Prostate gland (tissue), 2 donors: ENCODE measurements around the gene KCNG2. TPM values are rescaled to one million over a fixed set of nuclear protein-coding genes. Genes with fewer than 3 reads are reported as not detected.

Source experiments
- DNase-seq: peaks from one replicate; pipeline ENCODE4 v3.0.0-alpha.2; 2019; ENCODE audit warnings: low spot score
- H3K27ac ChIP-seq, 2 donors: fragments of 200-600 bp; sonication (generic); 2 replicates each; pipeline ENCODE4 v1.5.1; 2017 to 2019
- H3K27me3 ChIP-seq: fragments of 200-600 bp; sonication (generic); replicated peaks from 2 replicates; pipeline ENCODE4 v1.5.1; 2019; ENCODE audit not compliant: insufficient read depth
- H3K36me3 ChIP-seq, 2 donors: fragments of 200-600 bp; sonication (generic); 1 replicate in 1 of 2; 2 replicates in 1 of 2; pipeline versions ENCODE4 v1.5.1 to v1.8.1; 2017 to 2019
- H3K4me1 ChIP-seq: fragments of 200-600 bp; sonication (generic); replicated peaks from 2 replicates; pipeline ENCODE4 v1.5.1; 2019
- H3K4me3 ChIP-seq, 2 donors: fragments of 200-600 bp; sonication (generic); 2 replicates each; pipeline ENCODE4 v1.5.1; 2017 to 2019
- H3K9me3 ChIP-seq: fragments of 200-600 bp; sonication (generic); 2 replicates; pipeline ENCODE4 v1.5.1; 2017
- POLR2A ChIP-seq: fragments of 450-650 bp; IDR thresholded peaks from one replicate; pipeline ENCODE4 v1.6.1; 2016; ENCODE audit warnings: antibody characterized with exemption, mild to moderate bottlenecking
- POLR2AphosphoS5 ChIP-seq: sonication (generic); formaldehyde crosslinking; IDR thresholded peaks from one replicate; pipeline ENCODE4 v1.6.1; 2017; ENCODE audit warnings: antibody characterized with exemption
- WGBS: methylation state at CpG from one replicate; pipeline ENCODE4 v1.1.5; 2018; 5-methylcytosine and 5-hydroxymethylcytosine counted together
- intact Hi-C: fragments of 100-400 bp; cut with DNase I; formaldehyde crosslinking; loops from one replicate; pipeline ENCODE4 v1.14.2; 2022
- total RNA-seq, 2 donors: library from RNA; depleted of rRNA; stranded (reverse); fragments of >200 nt; gene quantifications; one replicate each; pipeline ENCODE4 v1.1.0, GENCODE V29; 2016
- TF ChIP-seq, protein P1 (sequence below), 4 experiments: fragments of 200-600 bp in 2 of 4; fragments of 450-650 bp in 2 of 4; sonication (generic) in 2 of 4; IDR thresholded peaks; 1 replicate in 3 of 4; 2 replicates in 1 of 4; pipeline ENCODE4 v1.5.1; 2016 to 2019; ENCODE audit warnings: antibody characterized with exemption in 4 of 4, mild to moderate bottlenecking in 2 of 4, moderate library complexity in 2 of 4

The KCNG2 gene
- total RNA-seq, 2 donors from 2014 or later = 3.7 TPM; not detected in 1

DNA sequence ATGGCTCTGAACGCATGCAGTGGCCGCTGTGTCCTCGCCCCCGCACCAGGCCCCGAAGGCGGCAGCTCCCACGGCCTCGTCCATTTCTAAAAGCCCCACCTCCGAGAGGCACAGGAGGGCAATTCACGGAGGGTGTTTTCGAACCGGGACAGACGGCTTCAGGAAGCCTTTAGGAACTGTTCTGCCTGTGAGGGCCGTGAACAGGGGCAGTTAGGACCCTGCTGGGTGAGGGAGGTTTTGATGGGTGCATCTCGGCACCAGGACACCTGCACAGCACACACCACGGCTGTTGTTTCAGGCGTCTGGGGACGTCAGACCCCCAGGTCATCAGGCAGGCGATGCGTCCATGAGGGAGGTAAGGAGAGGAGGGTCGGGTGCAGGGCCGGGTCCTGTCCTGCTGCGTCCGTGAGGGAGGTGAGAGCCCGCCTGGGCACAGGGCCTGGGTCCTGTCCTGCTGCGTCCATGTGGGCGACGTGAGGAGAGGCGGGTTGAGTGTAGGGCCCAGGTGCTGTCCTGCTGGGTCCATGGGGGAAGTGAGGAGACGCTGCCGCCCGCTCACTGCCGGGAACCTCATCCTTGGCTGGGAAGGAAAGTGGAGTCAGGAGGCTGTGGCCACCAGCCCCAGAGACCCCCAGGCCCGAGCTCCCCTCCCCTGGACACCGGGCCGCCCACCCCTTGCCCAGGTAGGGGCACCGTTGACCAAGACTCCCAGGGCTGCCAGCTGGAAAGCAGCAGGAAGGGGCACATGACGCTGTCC lies 25.5 kb upstream of the KCNG2 start:
- intact Hi-C loops = no loop called here
- no peak overlapping the region for H3K4me3 ChIP-seq
- H3K36me3 ChIP-seq = no peaks in the 10 kb centered on the region
- DNase-seq = no peak
- H3K4me1 ChIP-seq = no peaks in the 10 kb centered on the region
- H3K27ac ChIP-seq = no peak overlapping the region
- whole genome bisulfite sequencing = 67% methylated on average over 38 of the region's 38 CpGs
- no peaks in the 10 kb centered on the region for H3K9me3 ChIP-seq
- TF ChIP-seq, protein P1, sequence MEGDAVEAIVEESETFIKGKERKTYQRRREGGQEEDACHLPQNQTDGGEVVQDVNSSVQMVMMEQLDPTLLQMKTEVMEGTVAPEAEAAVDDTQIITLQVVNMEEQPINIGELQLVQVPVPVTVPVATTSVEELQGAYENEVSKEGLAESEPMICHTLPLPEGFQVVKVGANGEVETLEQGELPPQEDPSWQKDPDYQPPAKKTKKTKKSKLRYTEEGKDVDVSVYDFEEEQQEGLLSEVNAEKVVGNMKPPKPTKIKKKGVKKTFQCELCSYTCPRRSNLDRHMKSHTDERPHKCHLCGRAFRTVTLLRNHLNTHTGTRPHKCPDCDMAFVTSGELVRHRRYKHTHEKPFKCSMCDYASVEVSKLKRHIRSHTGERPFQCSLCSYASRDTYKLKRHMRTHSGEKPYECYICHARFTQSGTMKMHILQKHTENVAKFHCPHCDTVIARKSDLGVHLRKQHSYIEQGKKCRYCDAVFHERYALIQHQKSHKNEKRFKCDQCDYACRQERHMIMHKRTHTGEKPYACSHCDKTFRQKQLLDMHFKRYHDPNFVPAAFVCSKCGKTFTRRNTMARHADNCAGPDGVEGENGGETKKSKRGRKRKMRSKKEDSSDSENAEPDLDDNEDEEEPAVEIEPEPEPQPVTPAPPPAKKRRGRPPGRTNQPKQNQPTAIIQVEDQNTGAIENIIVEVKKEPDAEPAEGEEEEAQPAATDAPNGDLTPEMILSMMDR (IDR thresholded peaks at IDR 0.05) = no peak
- TF ChIP-seq POLR2AphosphoS5 (no peak), POLR2A (no peak)
- H3K27me3 ChIP-seq = no peaks in the 10 kb centered on the region

DNA sequence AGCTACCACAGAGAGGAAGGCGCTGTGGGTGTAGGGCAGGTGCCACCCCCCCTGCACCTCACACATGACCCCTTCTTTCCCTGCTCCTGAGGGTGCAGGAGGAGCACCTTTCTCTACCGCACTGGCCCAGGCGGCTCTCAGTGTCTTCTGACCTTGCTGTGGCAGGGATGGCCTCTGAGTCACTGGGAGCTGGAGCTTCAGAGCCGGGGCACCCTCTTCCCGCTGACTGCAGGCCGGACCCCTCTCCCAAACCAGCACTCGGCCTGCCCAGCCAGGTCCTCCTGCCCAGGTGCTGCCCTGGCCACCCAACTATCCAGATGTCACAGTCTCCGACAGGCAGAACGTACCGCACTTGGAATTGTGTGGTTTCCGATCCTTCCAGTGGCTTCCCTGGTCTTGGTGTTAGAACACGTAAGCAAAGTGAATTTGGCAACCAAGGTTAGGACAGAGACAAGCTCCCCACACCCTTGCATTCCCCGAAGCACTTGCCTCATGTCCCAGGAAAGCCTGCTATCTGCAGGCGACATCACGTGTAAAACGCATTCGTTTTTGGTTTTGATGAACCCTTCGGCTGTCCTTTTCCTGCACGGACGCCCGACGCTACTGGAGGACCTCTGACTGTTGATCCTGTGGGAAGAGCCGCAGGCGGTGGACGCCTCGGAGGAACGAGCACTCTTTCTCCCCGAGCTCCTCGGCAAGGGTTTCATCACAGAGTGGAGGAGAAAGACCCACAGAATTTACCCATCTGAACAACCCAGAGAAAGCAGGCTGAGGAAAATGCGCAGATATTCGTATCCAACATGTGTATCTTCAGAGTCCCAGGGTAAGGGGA lies 24.7 kb upstream of the KCNG2 start:
- Histone ChIP-seq H3K4me1 (no peaks in the 10 kb centered on the region), H3K27ac (no peak overlapping the region), H3K9me3 (no peaks in the 10 kb centered on the region), H3K27me3 (no peaks in the 10 kb centered on the region), H3K4me3 (no peak overlapping the region), H3K36me3 (no peaks in the 10 kb centered on the region)
- TF ChIP-seq, protein P1 (IDR thresholded peaks at IDR 0.05) = no peak
- TF ChIP-seq POLR2AphosphoS5 = no peak
- TF ChIP-seq POLR2A = no peak
- DNase-seq = no peak
- intact Hi-C loops = no loop called here
- WGBS = 93% methylated on average over 27 of the region's 31 CpGs

DNA sequence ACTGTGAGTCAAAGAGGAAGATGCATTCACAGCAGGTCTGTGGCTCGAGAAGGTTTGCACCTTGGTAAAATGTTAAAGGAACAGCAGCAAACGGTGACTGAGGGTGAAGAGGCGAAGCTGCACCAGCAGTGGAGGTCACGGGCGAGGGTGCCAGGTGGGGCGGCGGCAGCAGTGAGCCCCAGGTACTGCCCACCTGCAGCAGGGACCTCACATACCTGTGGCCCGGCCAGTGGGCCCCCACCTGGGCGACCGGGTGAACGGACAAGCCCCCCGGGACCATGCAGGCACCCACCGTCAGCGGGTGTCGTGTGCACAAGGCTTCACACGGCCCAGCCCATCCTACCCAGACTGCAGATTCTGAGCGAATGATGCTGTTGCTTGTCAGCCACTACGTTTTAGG lies 23.6 kb upstream of the KCNG2 start:
- Histone ChIP-seq H3K27me3 (no peaks in the 10 kb centered on the region), H3K4me1 (no peaks in the 10 kb centered on the region), H3K4me3 (no peak overlapping the region), H3K27ac (no peak overlapping the region), H3K36me3 (no peaks in the 10 kb centered on the region), H3K9me3 (no peaks in the 10 kb centered on the region)
- 77% methylated on average over 18 of the region's 18 CpGs for WGBS
- no peak for TF ChIP-seq POLR2AphosphoS5
- no peak for TF ChIP-seq POLR2A
- TF ChIP-seq, protein P1 (IDR thresholded peaks at IDR 0.05) = no peak
- intact Hi-C loops = no loop called here
- no peak for DNase-seq

DNA sequence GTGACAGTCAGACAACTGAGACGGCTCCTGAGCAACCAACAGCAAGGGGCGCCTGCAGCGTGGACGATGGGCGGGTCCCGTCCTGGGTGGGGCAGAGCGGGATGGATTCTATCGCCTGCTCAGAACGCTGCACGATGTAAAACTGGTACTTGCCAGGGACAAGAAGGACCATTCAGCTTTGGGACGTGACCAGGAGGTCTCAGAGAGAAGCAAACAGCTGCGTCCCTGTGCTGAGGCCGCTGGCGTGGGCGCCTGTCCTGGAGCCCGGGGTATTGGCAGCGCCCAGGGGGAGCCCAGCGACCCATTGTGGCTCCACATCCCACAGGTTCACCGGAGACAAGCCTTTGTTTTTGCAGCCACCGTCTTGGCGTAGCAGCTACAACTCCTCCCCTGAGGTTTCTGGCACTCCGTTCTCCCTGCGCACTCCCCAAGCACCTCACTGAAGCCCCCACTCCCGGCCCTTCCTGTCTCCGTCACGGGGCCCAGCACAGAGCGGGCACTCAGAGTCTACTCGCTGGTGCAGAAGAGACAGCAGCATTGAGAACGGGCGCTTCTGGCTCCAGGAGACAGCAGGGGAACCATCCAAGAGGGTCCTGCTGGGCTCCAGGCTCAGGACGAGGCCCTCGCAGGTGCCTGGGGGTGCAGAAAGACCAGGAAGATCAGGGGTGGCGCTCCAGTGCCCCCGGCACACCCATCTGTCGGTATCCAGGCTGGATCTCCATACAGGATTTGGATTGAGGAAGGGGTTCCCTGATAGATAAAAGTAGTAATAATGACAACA lies 22.1 kb upstream of the KCNG2 start:
- Histone ChIP-seq H3K9me3 (no peaks in the 10 kb centered on the region), H3K4me3 (no peak overlapping the region), H3K4me1 (no peaks in the 10 kb centered on the region), H3K36me3 (no peaks in the 10 kb centered on the region), H3K27ac (no peak overlapping the region), H3K27me3 (no peaks in the 10 kb centered on the region)
- intact Hi-C loops = no loop called here
- DNase-seq = no peak
- 75% methylated on average over 35 of the region's 35 CpGs for WGBS
- TF ChIP-seq POLR2AphosphoS5 (no peak), POLR2A (no peak)
- TF ChIP-seq, protein P1 (IDR thresholded peaks at IDR 0.05) = no peak
